ENCODE results near the gene ERVK3-1.
"Not testable (repeated sequence)": the region's sequence is repeated elsewhere in the genome, so short reads cannot be mapped to it uniquely, and the experiment has no call there.

ERVK3-1 gene

DNA sequence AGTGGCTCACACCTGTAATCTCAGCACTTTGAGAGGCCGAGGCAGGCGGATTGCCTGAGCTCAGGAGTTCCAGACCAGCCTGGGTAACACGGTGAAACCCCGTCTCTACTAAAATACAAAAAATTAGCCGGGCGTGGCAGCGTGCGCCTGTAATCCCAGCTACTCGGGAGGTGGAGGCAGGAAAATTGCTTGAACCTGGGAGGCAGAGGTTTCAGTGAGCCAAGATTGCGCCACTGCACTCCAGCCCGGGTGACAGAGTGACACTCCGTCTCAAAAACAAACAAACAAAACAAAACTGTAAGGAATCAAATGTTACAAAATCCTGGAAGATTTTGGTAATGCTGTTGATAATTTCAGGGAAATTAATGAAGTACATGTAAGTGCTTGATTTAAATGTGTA lies 42.9 kb downstream of the ERVK3-1 start:
- H3K9me3 ChIP-seq (replicated peaks; ENCODE audit: low read length); H3K36me3 ChIP-seq (ENCODE audit: insufficient read depth, low read length); H3K27me3 ChIP-seq (ENCODE audit: control insufficient read depth, insufficient read depth, low read length): not testable (repeated sequence)
- H3K4me1 ChIP-seq (ENCODE audit: control insufficient read depth, insufficient read depth, low read length) = peaks cover 11% of the 10 kb centered on the region
- H3K4me3 ChIP-seq (ENCODE audit: low read length) = peak overlapping the region; percentile 98
- peak overlapping the region; percentile 86 for H3K9ac ChIP-seq (ENCODE audit: low read depth, low read length)
- H3K4me2 ChIP-seq (ENCODE audit: low read length) = peak overlapping the region; percentile 93

DNA sequence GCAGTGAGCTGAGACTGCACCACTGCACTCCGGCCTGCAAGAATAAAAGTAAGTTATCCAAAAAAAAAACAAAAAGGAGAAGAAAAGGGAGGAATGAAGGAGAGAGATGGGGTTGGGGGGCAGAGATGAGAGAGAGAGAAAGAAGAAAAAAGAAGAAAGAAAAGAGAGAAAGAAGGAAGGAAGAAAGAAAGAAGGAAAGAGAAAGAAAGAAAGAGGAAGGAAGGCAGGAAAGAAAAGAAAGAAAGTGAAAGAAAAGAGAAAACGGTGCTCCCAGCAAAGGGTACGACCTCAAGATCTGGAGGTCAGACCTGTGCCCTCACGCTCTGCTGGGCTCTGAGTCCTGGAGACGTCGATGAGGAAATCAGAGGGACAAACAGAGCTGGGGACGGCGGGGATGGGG lies 44.4 kb downstream of the ERVK3-1 start:
- Histone ChIP-seq H3K4me3 (ENCODE audit: low read length) (no peak overlapping the region), H3K27me3 (ENCODE audit: control insufficient read depth, insufficient read depth, low read length) (no peaks in the 10 kb centered on the region), H3K4me2 (ENCODE audit: low read length) (no peak overlapping the region), H3K4me1 (ENCODE audit: control insufficient read depth, insufficient read depth, low read length) (peaks cover 11% of the 10 kb centered on the region), H3K36me3 (ENCODE audit: insufficient read depth, low read length) (peaks cover 8% of the 10 kb centered on the region), H3K9ac (ENCODE audit: low read depth, low read length) (no peak overlapping the region), H3K9me3 (replicated peaks; ENCODE audit: low read length) (no peaks in the 10 kb centered on the region)

DNA sequence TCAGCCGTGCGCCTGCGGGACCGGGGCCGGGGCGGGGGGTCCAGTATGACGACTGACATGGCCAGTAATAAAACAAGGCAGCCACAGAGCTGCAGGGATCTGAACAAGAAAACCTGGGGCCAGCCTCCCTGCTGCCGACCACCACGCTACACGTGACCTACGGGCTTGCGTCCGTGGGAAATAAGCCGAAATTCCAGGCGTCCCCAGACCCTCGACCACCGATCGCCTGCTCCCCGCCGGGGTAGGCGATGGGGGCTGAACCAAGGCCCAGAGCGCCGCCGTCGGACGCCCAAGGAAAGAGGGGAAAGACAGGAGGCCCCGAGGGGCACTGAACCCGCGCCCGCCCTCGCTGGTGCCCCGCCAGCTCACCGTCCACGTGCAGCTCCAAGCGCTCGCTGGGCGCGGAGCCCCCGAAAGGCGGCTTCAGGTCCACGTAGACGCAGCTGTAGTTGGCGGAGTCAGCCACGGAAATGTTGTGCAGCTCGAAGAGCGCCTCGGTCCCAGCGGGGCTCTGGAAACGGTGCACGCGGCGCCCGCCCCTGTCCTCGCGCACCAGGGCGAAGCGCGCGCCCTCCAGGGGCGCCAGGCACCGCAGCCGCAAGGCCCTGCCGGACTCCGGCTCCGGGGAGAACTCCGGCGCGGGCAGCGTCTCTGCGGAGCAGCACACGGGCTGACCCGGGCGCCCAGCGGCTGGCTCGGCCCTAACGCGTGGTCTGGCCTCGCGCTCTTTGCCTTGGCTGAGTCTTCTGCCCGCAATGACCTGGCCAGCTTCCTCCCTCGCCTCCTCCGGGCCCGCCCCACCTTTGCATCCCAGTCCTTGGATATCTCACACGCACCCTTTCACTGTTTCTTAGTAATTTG lies 45.1 kb downstream of the ERVK3-1 start:
- Histone ChIP-seq H3K4me1 (ENCODE audit: control insufficient read depth, insufficient read depth, low read length) (peaks cover 11% of the 10 kb centered on the region), H3K9me3 (replicated peaks; ENCODE audit: low read length) (no peaks in the 10 kb centered on the region), H3K36me3 (ENCODE audit: insufficient read depth, low read length) (peaks cover 8% of the 10 kb centered on the region), H3K4me2 (ENCODE audit: low read length) (no peak overlapping the region), H3K4me3 (ENCODE audit: low read length) (no peak overlapping the region), H3K9ac (ENCODE audit: low read depth, low read length) (no peak overlapping the region), H3K27me3 (ENCODE audit: control insufficient read depth, insufficient read depth, low read length) (no peaks in the 10 kb centered on the region)

DNA sequence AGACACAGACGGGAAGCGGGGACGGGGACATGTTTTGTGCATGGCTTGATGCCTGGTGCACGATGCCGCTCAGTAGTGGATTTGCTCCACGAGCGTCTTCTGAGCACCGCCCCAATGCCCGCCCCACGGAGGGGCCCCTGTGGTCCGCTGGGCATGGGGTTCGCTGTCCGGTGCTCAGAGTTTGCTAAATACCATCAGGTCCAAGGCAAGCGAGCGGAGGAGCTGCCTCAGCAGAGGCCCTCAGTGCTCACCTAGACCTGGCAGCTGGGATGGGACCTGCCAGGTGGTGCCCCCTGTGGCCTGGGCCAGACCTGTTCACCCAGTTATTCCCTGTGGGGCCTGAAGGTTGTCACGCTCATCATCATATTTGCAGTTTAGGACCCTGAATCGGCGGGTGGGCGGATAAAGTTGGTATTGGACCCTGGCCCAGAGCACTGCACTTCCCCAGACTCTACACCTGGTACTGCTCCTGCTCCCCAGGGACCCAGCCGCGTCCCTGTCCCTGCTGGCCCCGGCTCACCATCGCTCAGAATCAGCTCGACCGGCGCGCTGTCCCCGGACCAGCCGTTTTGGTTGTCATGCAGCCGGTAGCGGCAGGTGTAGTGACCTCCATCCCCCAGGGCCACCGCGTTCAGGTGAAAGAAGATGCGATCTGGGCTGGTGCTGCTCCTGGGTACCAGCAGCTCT lies 45.8 kb downstream of the ERVK3-1 start:
- Histone ChIP-seq H3K4me1 (ENCODE audit: control insufficient read depth, insufficient read depth, low read length) (peaks cover 11% of the 10 kb centered on the region), H3K4me2 (ENCODE audit: low read length) (no peak overlapping the region), H3K4me3 (ENCODE audit: low read length) (no peak overlapping the region), H3K27me3 (ENCODE audit: control insufficient read depth, insufficient read depth, low read length) (no peaks in the 10 kb centered on the region), H3K9me3 (replicated peaks; ENCODE audit: low read length) (no peaks in the 10 kb centered on the region), H3K36me3 (ENCODE audit: insufficient read depth, low read length) (peaks cover 8% of the 10 kb centered on the region), H3K9ac (ENCODE audit: low read depth, low read length) (no peak overlapping the region)

DNA sequence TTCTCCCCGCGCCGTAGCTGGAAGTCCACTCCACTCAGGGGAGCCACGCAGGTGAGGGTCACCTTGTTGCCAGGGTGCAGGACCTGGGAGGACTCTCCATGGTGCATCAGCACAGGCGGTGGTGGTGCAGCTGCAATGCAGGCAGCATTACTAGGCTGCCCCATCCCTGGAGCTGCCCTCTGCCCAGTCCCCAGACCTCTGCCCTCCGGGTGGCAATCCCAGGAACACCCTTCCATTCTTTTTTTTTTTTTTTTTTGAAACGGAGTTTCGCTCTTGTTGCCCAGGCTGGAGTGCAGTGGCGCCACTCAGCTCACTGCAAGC lies 46.3 kb downstream of the ERVK3-1 start:
- Histone ChIP-seq H3K4me1 (ENCODE audit: control insufficient read depth, insufficient read depth, low read length) (peaks cover 11% of the 10 kb centered on the region), H3K36me3 (ENCODE audit: insufficient read depth, low read length) (peaks cover 8% of the 10 kb centered on the region), H3K4me3 (ENCODE audit: low read length) (no peak overlapping the region), H3K9ac (ENCODE audit: low read depth, low read length) (no peak overlapping the region), H3K9me3 (replicated peaks; ENCODE audit: low read length) (no peaks in the 10 kb centered on the region), H3K27me3 (ENCODE audit: control insufficient read depth, insufficient read depth, low read length) (no peaks in the 10 kb centered on the region), H3K4me2 (ENCODE audit: low read length) (no peak overlapping the region)

DNA sequence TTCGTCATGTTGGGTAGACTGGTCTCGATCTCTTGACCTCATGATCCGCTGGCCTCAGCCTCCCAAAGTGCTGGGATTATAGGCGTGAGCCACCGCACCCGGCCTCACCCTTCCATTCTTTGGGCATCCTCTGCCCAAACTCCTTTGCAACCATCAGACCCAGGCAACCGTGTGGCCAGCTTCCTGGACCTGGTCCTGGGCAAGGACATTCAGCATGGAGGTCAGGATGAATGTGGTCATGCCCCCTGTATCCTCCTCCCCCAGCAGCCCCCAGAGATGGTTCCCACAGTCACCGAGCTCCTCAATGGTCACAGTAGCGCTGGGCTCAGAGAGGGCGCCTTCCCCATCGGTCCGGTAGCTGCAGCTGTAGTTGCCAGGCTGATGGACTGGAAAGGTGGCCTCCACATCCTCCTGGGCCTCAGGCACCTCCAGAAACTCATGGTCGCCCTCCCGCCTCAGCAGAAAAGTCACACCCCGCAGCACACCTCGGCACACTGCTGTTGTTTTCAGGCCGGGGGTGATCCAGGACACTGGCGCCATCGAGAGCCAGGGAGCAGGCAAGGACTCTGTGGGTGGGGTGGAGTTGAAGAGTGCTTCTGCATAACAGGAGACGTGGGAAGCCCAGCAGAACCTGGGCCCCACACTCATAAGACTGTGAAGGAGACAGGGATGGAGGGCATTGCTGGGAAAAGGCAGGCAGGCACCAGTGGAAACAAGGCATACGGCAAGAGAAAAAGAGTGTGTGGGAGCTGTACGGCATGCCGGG lies 47.0 kb downstream of the ERVK3-1 start:
- Histone ChIP-seq H3K4me2 (ENCODE audit: low read length) (no peak overlapping the region), H3K9ac (ENCODE audit: low read depth, low read length) (no peak overlapping the region), H3K27me3 (ENCODE audit: control insufficient read depth, insufficient read depth, low read length) (no peaks in the 10 kb centered on the region), H3K36me3 (ENCODE audit: insufficient read depth, low read length) (peaks cover 8% of the 10 kb centered on the region), H3K4me3 (ENCODE audit: low read length) (no peak overlapping the region), H3K9me3 (replicated peaks; ENCODE audit: low read length) (no peaks in the 10 kb centered on the region), H3K4me1 (ENCODE audit: control insufficient read depth, insufficient read depth, low read length) (peaks cover 11% of the 10 kb centered on the region)

DNA sequence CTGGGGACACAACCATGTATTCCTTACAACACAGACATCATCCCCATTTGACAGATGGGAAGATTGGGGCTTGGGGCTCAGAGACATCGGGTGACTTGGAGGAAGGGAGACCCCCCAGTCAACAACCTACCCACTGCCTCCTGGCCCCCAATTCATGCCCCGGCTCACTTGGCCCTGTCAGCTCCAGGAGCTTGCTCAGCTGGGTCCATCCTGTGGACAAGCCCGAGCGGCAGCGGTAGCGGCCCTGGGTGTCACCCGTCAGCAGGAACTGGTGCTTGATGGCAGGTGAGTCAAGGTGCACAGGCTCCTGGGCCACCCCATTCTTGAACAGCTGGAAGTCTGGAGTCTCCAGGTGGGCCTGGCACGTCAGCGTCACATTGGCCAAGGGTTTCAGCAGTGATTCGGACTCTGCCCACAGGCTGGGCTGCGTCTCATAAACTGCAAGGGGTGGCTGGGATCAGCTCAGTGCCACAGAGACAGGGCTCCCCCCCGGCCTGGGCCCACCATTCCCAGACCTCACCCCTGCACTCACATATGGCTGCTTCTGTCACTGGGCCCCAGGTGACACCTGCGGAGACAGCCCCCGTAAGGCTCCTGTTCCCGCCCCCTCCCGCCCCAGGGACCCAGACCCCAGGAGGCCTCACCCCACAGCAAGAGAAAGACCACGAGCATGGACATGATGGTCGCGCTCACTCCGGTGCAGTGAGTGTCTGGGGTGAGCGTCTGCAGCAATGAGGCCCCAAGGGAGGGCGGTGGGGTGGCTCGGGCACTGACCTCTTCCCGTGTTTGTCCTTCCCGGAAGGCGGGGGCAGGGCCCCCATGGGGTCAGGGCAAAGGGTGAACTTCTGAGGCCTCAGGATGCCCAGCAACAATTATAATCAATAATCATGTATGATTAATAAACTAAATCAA lies 47.8 kb downstream of the ERVK3-1 start, which contains the start of gene A1BG:
Gene A1BG (minus strand): TSS at position 733 of the 912 bp plus-strand sequence. CDS start 55 bp downstream, at position 678.
- Histone ChIP-seq H3K4me2 (ENCODE audit: low read length) (no peak within 1 kb of the TSS), H3K4me3 (ENCODE audit: low read length) (no peak within 1 kb of the TSS), H3K27me3 (ENCODE audit: control insufficient read depth, insufficient read depth, low read length) (no peaks in the 10 kb centered on the region), H3K9ac (ENCODE audit: low read depth, low read length) (no peak within 1 kb of the TSS), H3K9me3 (replicated peaks; ENCODE audit: low read length) (no peaks in the 10 kb centered on the region), H3K36me3 (ENCODE audit: insufficient read depth, low read length) (peaks cover 8% of the 10 kb centered on the region), H3K4me1 (ENCODE audit: control insufficient read depth, insufficient read depth, low read length) (peaks cover 11% of the 10 kb centered on the region)

DNA sequence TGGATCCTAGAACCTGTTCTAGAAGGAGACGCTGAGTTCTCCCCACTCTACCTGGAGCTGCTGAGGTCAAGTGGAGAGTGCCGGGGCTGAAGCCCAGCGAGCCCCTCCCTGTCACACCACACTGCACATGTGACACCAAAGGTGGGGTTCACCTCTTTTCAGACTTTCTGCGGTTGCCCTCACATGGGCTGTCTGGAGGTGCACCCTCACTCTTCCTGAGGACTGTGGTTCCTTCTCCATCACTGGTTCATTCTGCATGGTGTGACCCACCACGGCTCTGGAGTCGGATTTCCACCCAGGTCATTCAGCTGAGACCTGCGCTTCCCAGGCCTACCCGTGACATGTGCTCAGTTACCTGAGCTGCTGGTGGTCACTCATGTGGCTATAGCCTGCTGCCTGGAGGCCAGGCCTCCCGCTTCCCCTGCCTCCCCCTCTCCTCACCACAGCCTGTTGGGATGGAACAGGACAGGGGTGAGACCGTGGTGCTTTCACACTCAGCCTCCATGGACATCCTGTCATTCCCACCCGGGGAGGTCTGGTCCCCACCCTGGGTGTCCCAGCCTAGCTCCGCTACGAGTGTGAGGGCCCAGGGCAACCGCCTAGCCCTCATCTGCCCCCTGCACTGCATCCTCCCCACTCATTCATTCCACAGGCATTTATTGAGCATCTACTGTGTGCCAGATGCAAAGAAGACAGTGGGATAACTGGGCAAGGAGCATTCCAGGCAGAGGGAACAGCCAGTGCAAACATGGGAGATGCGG lies 48.7 kb downstream of the ERVK3-1 start:
- Histone ChIP-seq H3K4me3 (ENCODE audit: low read length) (no peak overlapping the region), H3K4me2 (ENCODE audit: low read length) (no peak overlapping the region), H3K9ac (ENCODE audit: low read depth, low read length) (no peak overlapping the region), H3K9me3 (replicated peaks; ENCODE audit: low read length) (no peaks in the 10 kb centered on the region), H3K36me3 (ENCODE audit: insufficient read depth, low read length) (peaks cover 8% of the 10 kb centered on the region), H3K4me1 (ENCODE audit: control insufficient read depth, insufficient read depth, low read length) (peaks cover 7% of the 10 kb centered on the region), H3K27me3 (ENCODE audit: control insufficient read depth, insufficient read depth, low read length) (no peaks in the 10 kb centered on the region)

DNA sequence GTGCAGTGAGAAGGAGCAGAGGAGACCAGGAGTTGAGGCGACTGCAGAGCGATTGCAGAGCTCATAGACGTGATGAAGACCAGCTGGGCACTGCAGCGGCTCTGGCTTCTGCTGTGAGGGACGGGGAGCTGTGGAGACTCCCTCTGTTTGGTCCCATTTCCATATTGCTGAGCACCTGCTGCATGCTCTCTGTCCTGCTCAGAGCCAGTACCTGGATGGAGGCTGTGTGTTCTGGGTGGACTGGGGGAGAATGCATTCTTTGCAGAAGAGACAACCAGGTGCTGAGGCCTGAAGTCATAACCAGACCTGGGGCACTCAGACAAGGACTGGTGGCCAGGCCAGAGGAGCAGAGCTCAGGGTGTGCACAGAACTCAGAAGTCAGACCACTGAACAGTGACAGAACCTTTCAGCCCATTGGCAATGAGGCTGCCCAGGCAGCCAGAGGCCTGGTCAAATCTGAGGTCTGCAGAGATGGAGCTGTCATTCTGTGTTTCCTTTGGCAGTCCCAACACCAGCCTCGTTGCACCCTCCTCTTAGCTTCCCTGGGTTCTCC lies 49.4 kb downstream of the ERVK3-1 start:
- Histone ChIP-seq H3K4me3 (ENCODE audit: low read length) (no peak overlapping the region), H3K36me3 (ENCODE audit: insufficient read depth, low read length) (peaks cover 8% of the 10 kb centered on the region), H3K9me3 (replicated peaks; ENCODE audit: low read length) (no peaks in the 10 kb centered on the region), H3K27me3 (ENCODE audit: control insufficient read depth, insufficient read depth, low read length) (no peaks in the 10 kb centered on the region), H3K9ac (ENCODE audit: low read depth, low read length) (no peak overlapping the region), H3K4me1 (ENCODE audit: control insufficient read depth, insufficient read depth, low read length) (no peaks in the 10 kb centered on the region), H3K4me2 (ENCODE audit: low read length) (no peak overlapping the region)

DNA sequence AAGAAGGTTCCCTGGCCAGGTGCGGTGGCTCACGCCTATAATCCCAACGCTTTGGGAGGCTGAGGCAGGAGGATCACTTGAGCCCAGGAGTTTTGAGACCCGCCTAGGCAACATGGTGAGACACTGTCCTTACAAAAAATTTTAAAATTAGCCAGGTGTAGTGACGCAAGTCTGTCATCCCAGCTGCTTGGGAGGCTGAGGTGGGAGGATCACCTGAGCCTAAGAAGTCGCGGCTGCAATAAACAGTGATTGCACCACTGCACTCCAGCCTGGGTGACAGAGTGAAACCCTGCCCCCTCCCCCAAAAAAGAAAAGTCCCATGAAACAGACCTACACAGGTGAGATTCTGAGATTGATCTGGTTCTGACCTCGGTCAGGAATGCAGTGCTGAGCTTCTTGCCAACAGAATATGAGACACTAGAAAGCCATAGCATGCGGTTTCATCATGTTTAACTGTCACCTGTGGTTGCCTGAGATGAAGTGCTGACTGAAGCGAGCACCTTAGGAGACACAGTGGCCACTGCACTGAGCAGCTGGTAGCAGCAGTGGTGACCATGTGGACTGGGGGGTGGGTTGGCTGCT lies 50.1 kb downstream of the ERVK3-1 start:
- Histone ChIP-seq H3K4me1 (ENCODE audit: control insufficient read depth, insufficient read depth, low read length) (no peaks in the 10 kb centered on the region), H3K27me3 (ENCODE audit: control insufficient read depth, insufficient read depth, low read length) (no peaks in the 10 kb centered on the region), H3K36me3 (ENCODE audit: insufficient read depth, low read length) (peaks cover 8% of the 10 kb centered on the region), H3K9ac (ENCODE audit: low read depth, low read length) (no peak overlapping the region), H3K4me3 (ENCODE audit: low read length) (no peak overlapping the region), H3K4me2 (ENCODE audit: low read length) (no peak overlapping the region), H3K9me3 (replicated peaks; ENCODE audit: low read length) (no peaks in the 10 kb centered on the region)

Measured in skeletal muscle satellite cell (primary cell).